Tibial nerve (tissue), 3 donors: Measurements from ENCODE around the gene PET100.

Experiments used
- POLR2A ChIP-seq, 2 donors: fragments of 450-650 bp; IDR thresholded peaks; one replicate each; pipeline ENCODE4 v1.6.1; 2017; ENCODE audit warnings: antibody characterized with exemption in 2 of 2, mild to moderate bottlenecking in 2 of 2, moderate library complexity in 2 of 2
- TF ChIP-seq, protein P1 (sequence below), 5 experiments: fragments of 200-600 bp in 3 of 5; fragments of 450-650 bp in 2 of 5; sonication (generic) in 3 of 5; IDR thresholded peaks; one replicate each; pipeline ENCODE4 v1.5.1; 2016 to 2019; ENCODE audit warnings: antibody characterized with exemption in 5 of 5, mild to moderate bottlenecking in 3 of 5, moderate library complexity in 2 of 5

DNA sequence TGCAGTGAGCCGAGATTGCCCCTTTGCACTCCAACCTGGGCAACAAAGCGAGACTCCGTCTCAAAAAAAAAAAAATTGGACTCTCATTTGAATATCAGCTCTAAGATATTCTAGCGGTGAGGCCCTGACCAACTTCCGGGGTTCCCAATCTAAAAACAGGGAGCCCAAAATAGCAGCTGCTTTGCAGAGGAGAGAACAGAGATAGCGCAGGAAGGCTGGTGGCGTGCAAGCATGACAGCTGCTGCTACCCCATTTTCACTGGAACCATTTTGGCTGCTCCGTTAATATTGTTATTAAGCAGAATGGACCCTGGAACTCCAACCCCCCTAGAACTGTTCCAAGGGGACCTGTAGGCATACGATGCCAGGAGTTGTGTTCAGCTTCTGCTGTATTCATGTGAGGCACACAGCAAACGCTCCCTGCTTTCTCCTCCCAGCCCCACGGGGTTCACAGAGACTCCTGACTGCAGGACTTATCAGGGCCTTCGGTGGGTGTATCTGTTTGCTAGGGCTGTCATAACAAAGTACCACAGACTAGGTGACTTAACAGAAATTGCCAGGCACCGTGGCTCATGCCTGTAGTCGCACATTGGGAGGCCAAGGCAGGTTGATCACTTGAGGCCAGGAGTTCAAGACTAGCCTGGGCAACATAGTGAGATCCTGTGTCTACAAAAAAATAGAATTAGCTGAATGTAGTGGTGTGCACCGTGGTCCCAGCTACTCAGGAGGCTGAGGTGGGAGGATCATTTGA is 18.8 kb downstream of the PET100 start:
- no peak for TF ChIP-seq POLR2A (IDR thresholded peaks at IDR 0.05)
- TF ChIP-seq, protein P1, sequence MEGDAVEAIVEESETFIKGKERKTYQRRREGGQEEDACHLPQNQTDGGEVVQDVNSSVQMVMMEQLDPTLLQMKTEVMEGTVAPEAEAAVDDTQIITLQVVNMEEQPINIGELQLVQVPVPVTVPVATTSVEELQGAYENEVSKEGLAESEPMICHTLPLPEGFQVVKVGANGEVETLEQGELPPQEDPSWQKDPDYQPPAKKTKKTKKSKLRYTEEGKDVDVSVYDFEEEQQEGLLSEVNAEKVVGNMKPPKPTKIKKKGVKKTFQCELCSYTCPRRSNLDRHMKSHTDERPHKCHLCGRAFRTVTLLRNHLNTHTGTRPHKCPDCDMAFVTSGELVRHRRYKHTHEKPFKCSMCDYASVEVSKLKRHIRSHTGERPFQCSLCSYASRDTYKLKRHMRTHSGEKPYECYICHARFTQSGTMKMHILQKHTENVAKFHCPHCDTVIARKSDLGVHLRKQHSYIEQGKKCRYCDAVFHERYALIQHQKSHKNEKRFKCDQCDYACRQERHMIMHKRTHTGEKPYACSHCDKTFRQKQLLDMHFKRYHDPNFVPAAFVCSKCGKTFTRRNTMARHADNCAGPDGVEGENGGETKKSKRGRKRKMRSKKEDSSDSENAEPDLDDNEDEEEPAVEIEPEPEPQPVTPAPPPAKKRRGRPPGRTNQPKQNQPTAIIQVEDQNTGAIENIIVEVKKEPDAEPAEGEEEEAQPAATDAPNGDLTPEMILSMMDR (IDR thresholded peaks at IDR 0.05), result no peak
